HFFc6 (cell line): ENCODE measurements around the gene NCKAP5. TPM values are rescaled to one million over a fixed set of nuclear protein-coding genes. Genes with fewer than 3 reads are reported as not detected.

Source experiments
- DNase-seq: peaks from one replicate; pipeline ENCODE4 v3.0.0-alpha.2; 2018
- H3K27ac Mint-ChIP-seq: 2 replicates; pipeline ENCODE4 v1.8.0; 2020; ENCODE audit warnings: mild to moderate bottlenecking, mixed read lengths
- H3K27me3 Mint-ChIP-seq: 2 replicates; pipeline ENCODE4 v1.8.0; 2021; ENCODE audit warnings: mild to moderate bottlenecking, moderate library complexity, mixed read lengths; ENCODE audit not compliant: insufficient read depth
- H3K36me3 Mint-ChIP-seq: 2 replicates; pipeline ENCODE4 v1.8.0; 2021; ENCODE audit warnings: low read depth, mixed read lengths
- H3K4me1 Mint-ChIP-seq: 2 replicates; pipeline ENCODE4 v1.8.0; 2020; ENCODE audit warnings: low read depth, mixed read lengths
- H3K4me3 Mint-ChIP-seq: 2 replicates; pipeline ENCODE4 v1.8.0; 2020; ENCODE audit warnings: mild to moderate bottlenecking, moderate library complexity, mixed read lengths
- H3K9me3 Mint-ChIP-seq: 2 replicates; pipeline ENCODE4 v1.8.0; 2020; ENCODE audit warnings: mild to moderate bottlenecking, mixed read lengths
- CTCF ChIP-seq: fragments of 200-600 bp; sonication (generic); IDR thresholded peaks from 2 replicates; pipeline ENCODE4 v1.5.0; 2021; ENCODE audit warnings: antibody characterized with exemption, mild to moderate bottlenecking
- total RNA-seq, 6 experiments: library from RNA; stranded (reverse); fragmentation: NEBNext Ultra II Directional; extraction: Animal tissue kit (Norgen Biotek cat#: 25700); gene quantifications; 2 replicates in 1 of 6; 3 replicates in 5 of 6; pipeline ENCODE4 v1.2.3, GENCODE V29; 2021

NCKAP5 gene
- total RNA-seq, 6 experiments from 2014 or later: 0.31 to 4.0 (median 3.1) TPM

- no peak overlapping the region for H3K27ac Mint-ChIP-seq
- H3K9me3 Mint-ChIP-seq: no peaks in the 10 kb centered on the region; the same call in 1 of the 2 replicates
- peaks cover 2% of the 10 kb centered on the region; the same call in 1 of the 2 replicates for H3K27me3 Mint-ChIP-seq
- no peak overlapping the region for H3K4me3 Mint-ChIP-seq
- no peak for TF ChIP-seq CTCF
- no peak for DNase-seq
- peaks cover 9% of the 10 kb centered on the region for H3K36me3 Mint-ChIP-seq
- peaks cover 16% of the 10 kb centered on the region; the same call in 1 of the 2 replicates for H3K4me1 Mint-ChIP-seq
Observed at GRCh38 chr2:132948211-132948610, 620.1 kb downstream of the NCKAP5 start.

- H3K27ac Mint-ChIP-seq: no peak overlapping the region
- no peaks in the 10 kb centered on the region; the same call in 1 of the 2 replicates for H3K4me1 Mint-ChIP-seq
- no peak for DNase-seq
- H3K36me3 Mint-ChIP-seq: peaks cover 10% of the 10 kb centered on the region
- H3K27me3 Mint-ChIP-seq: peaks cover 2% of the 10 kb centered on the region; the same call in 1 of the 2 replicates
- H3K4me3 Mint-ChIP-seq: no peak overlapping the region
- no peaks in the 10 kb centered on the region; the same call in 1 of the 2 replicates for H3K9me3 Mint-ChIP-seq
- no peak for TF ChIP-seq CTCF
Observed at GRCh38 chr2:132943829-132944228, 624.4 kb downstream of the NCKAP5 start.

- DNase-seq: no peak
- no peaks in the 10 kb centered on the region; the same call in 1 of the 2 replicates for H3K9me3 Mint-ChIP-seq
- H3K27me3 Mint-ChIP-seq: peaks cover 2% of the 10 kb centered on the region; the same call in 1 of the 2 replicates
- no peak for TF ChIP-seq CTCF
- no peak overlapping the region for H3K4me3 Mint-ChIP-seq
- H3K36me3 Mint-ChIP-seq: peaks cover 5% of the 10 kb centered on the region; the same call in 1 of the 2 replicates
- no peak overlapping the region for H3K27ac Mint-ChIP-seq
- peaks cover 18% of the 10 kb centered on the region; the same call in 1 of the 2 replicates for H3K4me1 Mint-ChIP-seq
Observed at GRCh38 chr2:132941296-132942020, 626.8 kb downstream of the NCKAP5 start.

- Mint-ChIP-seq H3K9me3 (peaks cover 4% of the 10 kb centered on the region; the same call in 1 of the 2 replicates), H3K4me3 (no peak overlapping the region), H3K36me3 (no peaks in the 10 kb centered on the region), H3K27ac (no peak overlapping the region), H3K27me3 (no peaks in the 10 kb centered on the region), H3K4me1 (peaks cover 30% of the 10 kb centered on the region; the same call in 1 of the 2 replicates)
- TF ChIP-seq CTCF: no peak
- DNase-seq: no peak
Observed at GRCh38 chr2:132937629-132938028, 630.6 kb downstream of the NCKAP5 start.

GRCh38 chr2:132936791-132937190 is 631.5 kb downstream of the NCKAP5 start:
- DNase-seq: no peak
- Mint-ChIP-seq H3K4me1 (peaks cover 30% of the 10 kb centered on the region; the same call in 1 of the 2 replicates), H3K27me3 (no peaks in the 10 kb centered on the region), H3K9me3 (peaks cover 4% of the 10 kb centered on the region; the same call in 1 of the 2 replicates), H3K36me3 (no peaks in the 10 kb centered on the region), H3K4me3 (no peak overlapping the region), H3K27ac (no peak overlapping the region)
- no peak for TF ChIP-seq CTCF
